Stimulated activated CD4-positive, alpha-beta T cell treated with anti-CD3 and anti-CD28 coated beads, Interleukin-4, amount 100 ng/mL, for 1 hour (primary cell): Measurements from ENCODE around the gene ANKS3.

Experiments used
- DNase-seq: peaks from one replicate; pipeline ENCODE4 v3.0.0-alpha.2; 2020

ANKS3 gene

GRCh38 chr16:4683255-4684057, 50.6 kb downstream of the ANKS3 start:
- no peak for DNase-seq

DNA sequence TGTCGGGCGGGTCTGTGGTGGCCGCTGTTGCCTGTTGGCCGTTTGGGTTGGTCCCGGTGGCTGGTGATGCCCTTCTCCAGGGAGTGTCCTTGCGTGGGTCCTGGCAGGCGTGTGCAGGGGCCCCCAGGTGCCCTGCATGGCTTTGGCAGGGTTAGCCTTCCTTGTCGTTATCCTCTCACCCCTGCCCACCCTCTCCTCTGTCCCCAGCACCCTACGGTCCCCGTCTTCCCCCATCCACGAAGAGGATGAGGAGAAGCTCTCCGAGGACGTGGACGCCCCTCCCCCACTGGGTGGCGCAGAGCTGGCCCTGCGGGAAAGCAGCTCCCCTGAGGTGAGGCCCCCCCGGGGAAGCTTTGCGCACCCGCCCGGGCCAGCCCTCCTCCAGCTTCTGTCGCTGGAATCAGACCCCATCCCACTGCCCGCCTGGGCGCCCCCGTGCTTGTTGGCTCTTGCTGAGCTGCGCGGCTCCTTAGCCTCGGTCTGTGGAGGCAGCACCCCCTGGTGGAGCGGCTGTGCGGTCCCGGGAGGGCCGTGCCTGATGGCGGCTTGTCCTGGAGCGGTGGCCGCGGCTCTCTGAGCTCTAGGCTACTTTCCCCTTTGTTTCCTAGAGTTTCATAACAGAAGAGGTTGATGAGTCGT, 51.3 kb downstream of the ANKS3 start:
- peak; percentile 42 for DNase-seq

DNA sequence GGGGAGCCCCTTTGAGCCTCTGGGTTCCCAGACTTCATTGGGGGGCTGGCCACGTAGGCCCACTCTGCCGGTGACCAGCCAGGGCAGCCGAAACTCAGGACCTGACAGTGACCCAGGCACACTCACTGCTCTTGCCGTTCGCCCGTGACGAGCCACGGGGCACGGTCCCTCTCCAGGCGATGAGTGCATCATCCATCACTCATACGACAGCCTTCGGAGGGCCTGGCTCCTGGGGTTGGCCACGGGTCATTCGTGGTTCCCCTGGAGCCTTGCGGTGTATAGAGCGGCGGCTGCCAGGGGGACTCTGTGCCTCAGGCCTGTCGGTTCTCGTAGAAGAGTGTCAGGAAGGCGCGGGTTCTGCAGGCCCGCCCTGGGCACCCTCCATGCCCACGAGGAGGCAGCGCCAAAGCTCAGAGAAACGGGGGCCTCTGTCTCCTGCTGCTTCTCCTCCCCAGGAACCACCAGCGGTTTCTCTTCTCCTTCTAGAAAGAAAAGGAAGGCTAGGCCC, 51.9 kb downstream of the ANKS3 start:
- DNase-seq = no peak

- DNase-seq = no peak
Measured at GRCh38 chr16:4681471-4682083, 52.5 kb downstream of the ANKS3 start.

GRCh38 chr16:4680673-4681470, 53.2 kb downstream of the ANKS3 start:
- DNase-seq = no peak

DNA sequence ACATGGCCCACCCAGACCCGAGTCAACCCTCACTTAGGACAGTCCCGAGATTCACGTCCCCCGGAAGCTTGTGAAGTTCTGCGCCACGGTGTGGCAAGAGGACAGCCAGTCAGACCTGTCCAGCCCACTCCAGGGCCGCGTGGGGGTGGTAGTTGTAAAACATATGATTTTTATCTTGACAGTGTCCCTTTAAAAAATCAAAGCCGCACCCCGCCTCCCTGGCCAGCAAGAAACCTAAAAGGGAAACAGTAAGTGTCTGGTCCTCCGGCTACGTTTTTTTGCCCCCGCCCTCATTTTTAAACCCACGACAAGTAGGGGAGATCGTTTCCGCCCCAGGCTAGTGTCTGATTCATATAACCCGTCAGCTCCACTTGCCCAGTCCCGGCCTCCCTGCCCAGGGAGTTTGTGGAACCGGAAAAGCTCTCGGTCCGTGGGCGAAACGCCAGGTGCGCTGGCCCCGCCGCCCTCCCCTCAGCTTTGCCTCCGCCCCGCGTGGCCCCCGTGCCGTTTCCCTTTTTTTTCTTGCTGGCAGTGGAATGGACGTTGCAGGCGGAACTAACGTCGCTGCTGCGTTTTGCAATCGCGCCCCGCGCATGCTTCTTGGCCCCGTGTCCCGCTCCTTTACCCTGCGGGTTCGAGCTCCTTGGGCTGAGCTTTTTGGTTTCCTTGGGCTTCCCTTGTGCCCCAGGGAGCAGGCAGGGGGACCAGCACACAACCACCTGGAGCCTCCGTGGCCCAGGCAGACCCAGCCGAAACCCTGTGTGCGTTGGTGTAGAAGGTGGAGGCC, 54.0 kb downstream of the ANKS3 start:
- no peak for DNase-seq

- no peak for DNase-seq
Measured at GRCh38 chr16:4679156-4679849, 54.8 kb downstream of the ANKS3 start.

- no peak for DNase-seq
Measured at GRCh38 chr16:4678596-4678995, 55.5 kb downstream of the ANKS3 start.

GRCh38 chr16:4677994-4678393, 56.1 kb downstream of the ANKS3 start:
- DNase-seq = no peak

- DNase-seq = no peak
Measured at GRCh38 chr16:4677390-4677789, 56.7 kb downstream of the ANKS3 start.

DNA sequence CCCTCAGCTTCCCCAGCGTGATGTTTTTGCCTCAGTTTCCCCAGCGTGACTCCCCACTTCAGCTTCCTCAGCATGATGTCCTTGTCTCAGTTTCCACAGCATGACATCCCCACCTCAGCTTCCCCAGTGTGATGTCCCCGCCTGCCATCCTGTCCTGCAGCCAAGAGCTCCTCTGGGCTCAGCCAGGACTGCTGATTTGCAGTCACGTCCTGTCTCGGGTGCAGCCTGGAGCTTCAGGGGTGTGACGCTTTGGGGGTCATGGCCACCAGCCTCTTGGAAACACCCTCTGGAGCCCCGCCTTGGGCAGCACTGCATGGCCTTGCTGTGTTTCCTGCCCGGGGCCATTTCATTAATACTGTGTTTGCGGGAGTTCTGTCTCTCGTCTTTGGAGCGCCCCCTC, 57.2 kb downstream of the ANKS3 start:
- DNase-seq = no peak

DNA sequence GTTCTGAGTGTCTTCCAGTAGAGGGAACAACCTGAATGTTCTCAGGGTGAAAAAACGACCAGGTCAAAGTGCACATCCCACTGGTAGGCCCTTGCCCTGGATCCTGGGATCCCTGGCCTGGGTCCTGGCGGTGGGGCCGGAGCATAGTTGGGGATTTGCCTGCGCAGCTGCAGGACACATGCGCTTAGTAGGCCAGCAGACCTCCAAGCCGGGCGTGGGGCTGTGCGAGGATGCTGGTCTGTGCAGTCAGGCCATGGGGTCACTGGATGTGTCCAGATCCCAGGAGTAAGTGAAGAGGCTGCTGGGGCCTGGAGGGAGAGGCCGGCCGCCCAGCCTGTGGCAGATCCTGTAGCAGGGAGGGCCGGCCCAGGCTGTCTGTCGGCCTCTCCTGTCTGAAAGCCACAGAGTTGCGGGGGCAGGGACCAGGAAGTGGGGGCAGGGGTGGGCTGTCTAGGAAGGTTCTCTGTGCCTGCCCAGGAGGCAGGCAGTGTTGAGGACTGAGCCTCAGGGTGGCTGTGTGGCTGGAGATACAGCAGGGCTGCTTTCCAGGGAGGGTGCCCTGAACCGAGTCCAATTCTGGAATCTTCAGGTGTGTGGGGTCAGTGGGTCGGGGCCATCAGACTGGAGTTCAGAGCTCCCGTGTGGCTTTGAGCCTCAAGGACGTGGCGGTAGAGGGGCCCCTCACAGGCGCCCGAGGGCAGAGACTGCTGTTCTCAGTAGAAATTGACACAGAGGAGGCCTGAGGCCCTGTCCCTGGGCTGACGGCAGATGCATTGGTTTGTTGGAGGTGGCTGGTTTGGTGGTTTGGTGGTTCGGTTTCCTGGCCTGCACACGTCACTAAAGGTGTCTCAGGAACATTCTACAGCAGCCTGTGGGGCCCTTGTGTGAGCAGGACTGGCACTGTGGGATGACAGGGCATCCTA, 57.9 kb downstream of the ANKS3 start:
- DNase-seq = peak; percentile 33

GRCh38 chr16:4674926-4675530, 59.0 kb downstream of the ANKS3 start:
- DNase-seq = no peak

DNA sequence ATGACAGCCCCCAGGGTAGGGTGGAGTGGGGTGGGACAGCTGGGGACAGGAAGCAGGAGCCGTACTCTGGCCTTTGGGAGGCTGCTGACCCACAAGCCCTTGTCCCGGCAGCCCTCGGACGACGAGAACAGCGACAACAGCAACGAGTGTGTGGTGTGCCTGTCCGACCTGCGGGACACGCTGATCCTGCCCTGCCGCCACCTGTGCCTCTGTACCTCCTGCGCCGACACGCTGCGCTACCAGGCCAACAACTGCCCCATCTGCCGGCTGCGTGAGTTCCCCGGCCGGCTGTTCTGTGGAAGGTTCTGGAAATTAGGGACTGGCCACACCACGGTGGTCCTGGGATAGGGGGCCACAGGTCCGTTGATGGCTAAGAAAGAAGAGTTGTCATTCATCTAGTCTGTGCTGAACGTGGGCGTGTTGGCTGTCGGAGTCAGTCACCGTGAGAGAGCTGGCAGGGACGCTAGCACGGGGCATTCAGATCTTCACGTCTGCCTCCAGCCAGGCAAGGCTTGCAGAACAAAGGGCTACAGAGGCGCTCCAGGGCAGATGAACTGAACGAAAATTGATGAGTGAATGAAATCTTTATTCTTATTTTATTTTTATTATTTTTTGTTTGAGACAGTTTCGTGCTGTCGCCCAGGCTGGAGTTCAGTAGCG, 60.6 kb downstream of the ANKS3 start:
- no peak for DNase-seq

DNA sequence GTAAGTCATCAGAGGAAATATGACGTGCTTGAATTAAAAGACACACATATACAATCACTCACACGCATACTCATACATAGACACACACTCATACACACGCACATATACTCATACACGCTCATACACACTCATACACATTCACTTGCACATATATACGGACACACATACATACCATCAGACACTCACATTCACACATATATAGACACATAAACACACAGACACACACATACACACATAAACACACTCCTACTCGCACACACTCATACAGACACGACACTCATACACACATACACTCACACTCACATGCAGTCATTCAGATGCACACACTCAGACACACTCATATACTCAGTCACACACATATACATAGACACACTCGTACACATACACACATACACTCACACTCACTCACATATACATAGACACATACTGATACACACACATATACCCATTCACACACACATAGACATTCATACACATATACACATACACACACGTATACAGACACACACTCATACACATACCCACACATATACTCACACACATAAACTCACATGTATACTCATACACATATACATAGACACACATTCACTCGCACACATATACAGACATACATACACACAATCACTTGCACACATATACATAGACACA, 65.6 kb downstream of the ANKS3 start:
- DNase-seq = no peak

DNA sequence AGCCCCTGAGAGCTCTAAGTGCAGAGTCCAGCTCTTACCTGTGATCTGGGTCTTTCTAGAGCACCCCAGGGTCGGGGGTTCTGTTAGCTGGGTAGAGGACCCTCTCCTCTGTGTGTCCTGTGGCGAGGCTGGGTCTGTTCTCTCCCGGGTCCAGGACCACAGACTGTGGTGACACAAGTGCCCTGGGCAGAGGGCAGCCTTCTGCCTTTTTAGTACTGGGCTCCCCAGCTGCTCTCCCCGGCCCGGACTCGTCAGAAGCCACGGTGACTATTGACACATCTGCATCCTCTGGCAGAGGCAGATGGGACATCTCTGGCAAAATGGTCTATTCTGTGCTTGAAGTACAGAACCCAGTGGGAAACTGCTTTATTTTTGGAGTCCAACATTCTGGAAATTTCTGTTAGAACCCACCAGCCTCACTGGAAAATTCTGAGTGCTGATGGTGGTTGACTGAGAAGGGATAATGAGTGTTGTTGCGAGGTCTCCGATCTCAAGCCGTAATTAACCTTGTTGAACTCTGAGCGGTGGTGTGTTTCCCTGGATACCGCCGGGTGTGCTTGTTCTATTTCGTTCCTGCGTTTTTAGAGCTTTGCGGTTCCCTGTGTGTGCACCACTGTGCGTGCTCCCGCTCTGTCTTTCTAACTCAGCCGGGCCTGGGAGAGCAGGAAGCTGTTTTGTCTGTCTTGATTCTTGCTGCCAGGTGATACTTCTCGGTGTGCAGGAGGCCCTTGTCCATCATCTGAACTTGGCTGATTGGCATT, 66.7 kb downstream of the ANKS3 start:
- no peak for DNase-seq

DNA sequence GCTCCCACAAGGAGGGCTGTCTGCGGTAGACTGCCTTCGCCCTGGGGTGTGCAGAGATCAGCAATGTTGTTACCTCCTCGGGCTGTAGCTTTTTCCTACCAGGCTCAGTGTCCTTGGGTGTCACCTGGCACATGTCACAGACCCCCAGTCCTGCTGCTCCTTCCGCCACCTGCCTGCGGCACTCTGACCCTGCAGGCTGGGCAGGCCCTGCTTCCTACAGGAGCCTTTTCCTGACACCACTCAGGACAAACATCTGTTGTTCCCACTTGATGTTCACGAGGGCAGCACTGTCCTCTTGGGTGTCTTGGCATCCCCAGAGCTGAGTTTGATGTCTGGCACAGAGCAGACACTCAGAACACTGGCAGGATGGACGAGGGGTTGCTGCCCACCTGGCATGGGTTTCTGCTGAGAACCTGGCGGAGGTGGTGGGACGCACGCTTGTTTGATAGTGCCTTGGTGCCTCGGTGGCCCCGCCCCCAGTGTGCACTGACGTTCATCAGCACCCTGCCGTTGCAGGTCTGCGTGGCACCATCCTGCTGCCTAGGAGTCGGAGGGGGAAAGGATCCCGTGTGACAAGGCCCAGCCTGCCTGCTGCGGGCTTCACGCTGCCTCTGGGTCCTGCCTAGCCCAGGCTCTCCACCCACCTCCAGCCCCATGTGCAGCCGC, 67.4 kb downstream of the ANKS3 start:
- DNase-seq = no peak
